ENCODE data around the gene NOL3.
A peak's percentile ranks its signal among the peaks of the same experiment; 100 is the strongest.

DNA sequence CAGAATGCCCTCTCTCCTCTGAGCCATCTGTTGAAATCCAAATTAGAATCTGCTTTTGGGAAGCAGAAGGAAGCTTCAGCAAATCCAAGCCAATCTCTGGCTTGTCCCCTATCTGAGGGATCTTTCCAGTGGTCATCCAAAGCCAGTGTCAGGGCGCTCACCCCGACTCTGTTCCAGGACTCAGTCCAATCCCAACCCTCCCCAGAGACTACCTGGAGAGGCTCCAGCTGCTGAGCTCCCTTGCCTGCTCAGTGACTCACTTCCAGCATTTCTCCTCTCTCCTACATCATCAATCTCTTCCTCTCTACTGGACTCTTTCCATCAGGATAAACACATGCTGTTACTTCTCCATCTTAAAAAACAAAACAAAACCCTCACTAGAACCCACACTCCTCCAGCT is 11.0 kb downstream of the NOL3 start:
- TF ChIP-seq, protein P1, sequence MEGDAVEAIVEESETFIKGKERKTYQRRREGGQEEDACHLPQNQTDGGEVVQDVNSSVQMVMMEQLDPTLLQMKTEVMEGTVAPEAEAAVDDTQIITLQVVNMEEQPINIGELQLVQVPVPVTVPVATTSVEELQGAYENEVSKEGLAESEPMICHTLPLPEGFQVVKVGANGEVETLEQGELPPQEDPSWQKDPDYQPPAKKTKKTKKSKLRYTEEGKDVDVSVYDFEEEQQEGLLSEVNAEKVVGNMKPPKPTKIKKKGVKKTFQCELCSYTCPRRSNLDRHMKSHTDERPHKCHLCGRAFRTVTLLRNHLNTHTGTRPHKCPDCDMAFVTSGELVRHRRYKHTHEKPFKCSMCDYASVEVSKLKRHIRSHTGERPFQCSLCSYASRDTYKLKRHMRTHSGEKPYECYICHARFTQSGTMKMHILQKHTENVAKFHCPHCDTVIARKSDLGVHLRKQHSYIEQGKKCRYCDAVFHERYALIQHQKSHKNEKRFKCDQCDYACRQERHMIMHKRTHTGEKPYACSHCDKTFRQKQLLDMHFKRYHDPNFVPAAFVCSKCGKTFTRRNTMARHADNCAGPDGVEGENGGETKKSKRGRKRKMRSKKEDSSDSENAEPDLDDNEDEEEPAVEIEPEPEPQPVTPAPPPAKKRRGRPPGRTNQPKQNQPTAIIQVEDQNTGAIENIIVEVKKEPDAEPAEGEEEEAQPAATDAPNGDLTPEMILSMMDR (IDR thresholded peaks at IDR 0.05), result no peak
- TF ChIP-seq POLR2A (IDR thresholded peaks at IDR 0.05) (no peak), POLR2AphosphoS5 (IDR thresholded peaks at IDR 0.05) (peak in 1 of 3 donors; percentile 36), EP300 (IDR thresholded peaks at IDR 0.05) (no peak)
